GM12878 (cell line): ENCODE measurements around the gene MANF. TPM values are rescaled to one million over a fixed set of nuclear protein-coding genes. Genes with fewer than 3 reads are reported as not detected.

Source experiments
- ATAC-seq: fragments of 200-7000 bp; cut with Tn5 transposase; 3 replicates; pipeline ENCODE4 v1.9.1; 2020; ENCODE audit warnings: mild to moderate bottlenecking, moderate library complexity
- BruUV-seq: library from RNA; stranded (reverse); fragments of 400-500 nt; replicated peaks from 2 replicates; lab custom pipeline; 2021; lab: Mats Ljungman, UMichigan
- CTCF ChIA-PET: fragments of 300-600 bp; sonication (Branson Sonifier 250); formaldehyde crosslinking; extraction: SDS; loops from one replicate; lab custom pipeline; 2021; ENCODE audit warnings: inconsistent platforms; lab: Yijun Ruan, JAX
- POLR2A ChIA-PET: fragments of 350-600 bp; formaldehyde crosslinking; extraction: SDS; loops from one replicate; lab custom pipeline; 2021; ENCODE audit warnings: inconsistent platforms; lab: Charles Lee
- RAD21 ChIA-PET: fragments of 300-600 bp; sonication (Branson Sonifier 250); formaldehyde crosslinking; loops from one replicate; lab custom pipeline; 2023; ENCODE audit warnings: antibody characterized with exemption; ENCODE audit not compliant: unreplicated experiment; lab: Charles Lee
- SMC1A ChIA-PET: fragments of 300-600 bp; sonication (Branson Sonifier 250); formaldehyde crosslinking; loops from one replicate; lab custom pipeline; 2023; ENCODE audit not compliant: unreplicated experiment, uncharacterized antibody; lab: Charles Lee
- DNase-seq: peaks from one replicate; pipeline ENCODE4 v3.0.0-alpha.2; 2011; ENCODE audit warnings: low read depth, low spot score
- FAIRE-seq: peaks from 3 replicates; lab custom pipeline; 2011; peaks lifted over from hg19 to GRCh38; lab: Jason Lieb, UNC
- H2AFZ ChIP-seq: 2 replicates; pipeline ENCODE4 v1.6.0; 2011; ENCODE audit warnings: low read depth, low read length, control low read depth; ENCODE audit not compliant: control insufficient read depth
- H3K27ac ChIP-seq: 2 replicates; pipeline ENCODE4 v1.5.1; 2011; ENCODE audit warnings: control low read depth; ENCODE audit not compliant: control insufficient read depth, insufficient read depth
- H3K27me3 ChIP-seq, 2 experiments: replicated peaks in 1 of 2; 2 replicates each; pipeline versions ENCODE4 v1.6.0 to v1.6.1; 2011; ENCODE audit warnings: low read length in 1 of 2; ENCODE audit not compliant: control insufficient read depth in 2 of 2, insufficient read depth in 2 of 2
- H3K36me3 ChIP-seq, 2 experiments: 2 replicates each; pipeline ENCODE4 v1.5.1; 2011; ENCODE audit warnings: low read length in 1 of 2; ENCODE audit not compliant: control insufficient read depth in 2 of 2, insufficient read depth in 2 of 2
- H3K4me1 ChIP-seq: 2 replicates; pipeline ENCODE4 v1.6.1; 2011; ENCODE audit warnings: mild to moderate bottlenecking, low read length, moderate library complexity, mixed read lengths; ENCODE audit not compliant: control insufficient read depth, insufficient read depth
- H3K4me2 ChIP-seq: 2 replicates; pipeline ENCODE4 v1.6.0; 2011; ENCODE audit warnings: control low read depth; ENCODE audit not compliant: control insufficient read depth, insufficient read depth
- H3K4me3 ChIP-seq: fragments of 200-600 bp; sonication (generic); 2 replicates; pipeline ENCODE4 v1.5.1; 2016
- H3K79me2 ChIP-seq: 2 replicates; pipeline ENCODE4 v1.6.0; 2011; ENCODE audit warnings: low read length; ENCODE audit not compliant: control insufficient read depth, insufficient read depth
- H3K9ac ChIP-seq: 2 replicates; pipeline ENCODE4 v1.8.0; 2011; ENCODE audit warnings: low read length, control low read depth, mixed read lengths; ENCODE audit not compliant: control insufficient read depth, insufficient read depth
- H3K9me3 ChIP-seq: replicated peaks from 3 replicates; pipeline ENCODE4 v1.5.1; 2011; ENCODE audit warnings: mild to moderate bottlenecking, low read length; ENCODE audit not compliant: control insufficient read depth, insufficient read depth
- H4K20me1 ChIP-seq: 2 replicates; pipeline ENCODE4 v1.6.0; 2011; ENCODE audit not compliant: control insufficient read depth, insufficient read depth
- CBX5 ChIP-seq: sonication (generic); IDR thresholded peaks from 2 replicates; pipeline ENCODE4 v1.6.1; 2016; ENCODE audit warnings: low read depth, moderate library complexity, mild to moderate bottlenecking, inconsistent platforms
- EED ChIP-seq: sonication (generic); IDR thresholded peaks from 2 replicates; pipeline ENCODE4 v1.6.1; 2016; ENCODE audit warnings: antibody characterized with exemption, low read depth
- ESRRA ChIP-seq: IDR thresholded peaks from 2 replicates; pipeline ENCODE4 v1.6.1; 2012; ENCODE audit warnings: mild to moderate bottlenecking, low read length, improper control_type of control experiment
- ETV6 ChIP-seq, 2 experiments: fragments of 450-650 bp in 1 of 2; IDR thresholded peaks in 1 of 2; conservative IDR thresholded peaks in 1 of 2; 2 replicates each; pipeline ENCODE4 v1.6.1; 2014; ENCODE audit warnings: antibody characterized with exemption in 1 of 2, borderline replicate concordance in 1 of 2, low read depth in 1 of 2, mild to moderate bottlenecking in 1 of 2, moderate library complexity in 1 of 2
- FOXK2 ChIP-seq: fragments of 450-650 bp; IDR thresholded peaks from 2 replicates; pipeline ENCODE4 v1.6.1; 2017; ENCODE audit warnings: mild to moderate bottlenecking, moderate library complexity
- MXI1 ChIP-seq: fragments of 150-350 bp; IDR thresholded peaks from 2 replicates; pipeline ENCODE4 v1.6.1; 2011; ENCODE audit warnings: low read depth, mild to moderate bottlenecking, inconsistent platforms, low read length, improper control_type of control experiment
- NFYA ChIP-seq: IDR thresholded peaks from 2 replicates; pipeline ENCODE4 v1.6.1; 2011; ENCODE audit warnings: low read depth, mild to moderate bottlenecking, low read length, improper control_type of control experiment, borderline replicate concordance
- RAD51 ChIP-seq: fragments of 450-650 bp; IDR thresholded peaks from 2 replicates; pipeline ENCODE4 v1.6.1; 2016; ENCODE audit warnings: moderate library complexity, mild to moderate bottlenecking, inconsistent platforms
- RB1 ChIP-seq: fragments of 450-650 bp; formaldehyde crosslinking; IDR thresholded peaks from 2 replicates; pipeline ENCODE4 v1.6.1; 2017; ENCODE audit warnings: mild to moderate bottlenecking, borderline replicate concordance
- SIN3A ChIP-seq: IDR thresholded peaks from 2 replicates; pipeline ENCODE4 v1.6.1; 2012; ENCODE audit warnings: low read depth, low read length, improper control_type of control experiment
- SREBF1 ChIP-seq: IDR thresholded peaks from 2 replicates; pipeline ENCODE4 v1.6.1; 2012; ENCODE audit warnings: mild to moderate bottlenecking, low read length
- WGBS: methylation state at CpG from one replicate; pipeline ENCODE4 v1.1.6; 2016; ENCODE audit warnings: low lambda C conversion rate; ENCODE audit not compliant: insufficient replicate concordance, insufficient coverage; ENCODE audit errors: missing lambda C conversion rate; 5-methylcytosine and 5-hydroxymethylcytosine counted together
- in situ Hi-C: fragments of 300-500 bp; cut with MboI; formaldehyde crosslinking; loops from 9 replicates; pipeline ENCODE4 v1.14.3; 2018; ENCODE audit warnings: mixed read lengths
- intact Hi-C: fragments of 100-400 bp; cut with micrococcal nuclease; formaldehyde crosslinking; loops from one replicate; pipeline ENCODE4 v1.14.2; 2022; ENCODE audit not compliant: unreplicated experiment
- polyA plus RNA-seq, 11 experiments: library from polyadenylated mRNA; depleted of rRNA in 4 of 11; unstranded in 6 of 11; stranded (reverse) in 5 of 11; fragments of >200 nt; fragmentation: Nextera tagmentation in 4 of 11; fragmentation: Illumina TruSeq in 1 of 11; extraction: Ambion mirVana in 4 of 11; extraction: Trizol in 1 of 11; gene quantifications; 1 replicate in 1 of 11; 2 replicates in 10 of 11; pipeline versions ENCODE4 v1.2.1 to v1.2.3, GENCODE V29; 2011 to 2016; ENCODE audit warnings: inconsistent platforms in 2 of 11, missing spikeins in 2 of 11, low read depth in 1 of 11
- total RNA-seq, 4 experiments: library from RNA; depleted of rRNA in 3 of 4; stranded (reverse); fragments of >200 nt in 3 of 4; fragmentation: Illumina TruSeq in 1 of 4; extraction: Trizol in 1 of 4; gene quantifications; 2 replicates each; pipeline versions ENCODE4 v1.2.1 to v1.2.3, GENCODE V29; 2013 to 2021
- TF ChIP-seq, protein P1 (sequence below): fragments of 450-650 bp; IDR thresholded peaks from 2 replicates; pipeline ENCODE4 v1.6.1; 2016; ENCODE audit warnings: mild to moderate bottlenecking
- TF ChIP-seq, protein P2 (sequence below): fragments of 450-650 bp; IDR thresholded peaks from 2 replicates; pipeline ENCODE4 v1.6.1; 2017; ENCODE audit warnings: mild to moderate bottlenecking, moderate library complexity
- TF ChIP-seq, protein P3 (sequence below): IDR thresholded peaks from 2 replicates; pipeline ENCODE4 v1.6.1; 2012; ENCODE audit warnings: low read depth, low read length, improper control_type of control experiment
- TF ChIP-seq, protein P4 (sequence below), 3 experiments: IDR thresholded peaks in 2 of 3; conservative IDR thresholded peaks in 1 of 3; 2 replicates each; pipeline ENCODE4 v1.5.1; 2011; ENCODE audit warnings: low read depth in 3 of 3, low read length in 3 of 3, mild to moderate bottlenecking in 3 of 3, control low read depth in 2 of 3, moderate library complexity in 2 of 3, inconsistent platforms in 1 of 3, mixed read lengths in 1 of 3; ENCODE audit not compliant: control insufficient read depth in 2 of 3, insufficient read depth in 1 of 3; ENCODE audit errors: extremely low read depth in 1 of 3

The MANF gene
- total and polyA plus RNA-seq, 10 of the 15 experiments (the other 5 are each of a cell fraction or from before 2014, with no cell fraction given): 22.0 to 120 (median 82.9) TPM

DNA sequence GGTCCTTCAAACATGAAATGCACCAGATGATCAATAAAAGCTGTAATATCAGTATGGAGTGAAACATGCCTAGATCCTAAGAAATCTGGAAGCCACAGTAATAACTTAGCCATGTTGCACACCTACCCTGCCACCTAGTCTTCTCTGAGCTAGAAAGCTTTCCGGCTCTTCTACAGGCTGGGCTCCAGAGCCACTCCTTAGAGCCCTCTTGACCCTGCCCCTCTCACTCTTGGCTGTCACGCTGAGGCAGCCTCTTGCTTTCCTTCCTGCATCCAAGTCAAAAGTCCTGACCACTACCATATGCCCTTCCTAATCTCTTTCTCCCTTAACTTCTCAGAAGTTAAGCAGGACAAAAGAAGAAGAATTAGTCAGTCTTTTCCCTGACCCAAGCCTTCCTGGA is 23.7 kb downstream of the MANF start:
- no peaks in the 10 kb centered on the region for H4K20me1 ChIP-seq
- H3K4me2 ChIP-seq: no peak overlapping the region
- in situ Hi-C loops: no loop called here
- H3K79me2 ChIP-seq: no peaks in the 10 kb centered on the region
- ChIA-PET CTCF (no interaction called here), SMC1A (no interaction called here), POLR2A (no interaction called here), RAD21 (no interaction called here)
- no peaks in the 10 kb centered on the region for H3K9me3 ChIP-seq
- no peak for TF ChIP-seq RAD51
- TF ChIP-seq NFYA: no peak
- TF ChIP-seq ESRRA: no peak
- TF ChIP-seq, protein P1, sequence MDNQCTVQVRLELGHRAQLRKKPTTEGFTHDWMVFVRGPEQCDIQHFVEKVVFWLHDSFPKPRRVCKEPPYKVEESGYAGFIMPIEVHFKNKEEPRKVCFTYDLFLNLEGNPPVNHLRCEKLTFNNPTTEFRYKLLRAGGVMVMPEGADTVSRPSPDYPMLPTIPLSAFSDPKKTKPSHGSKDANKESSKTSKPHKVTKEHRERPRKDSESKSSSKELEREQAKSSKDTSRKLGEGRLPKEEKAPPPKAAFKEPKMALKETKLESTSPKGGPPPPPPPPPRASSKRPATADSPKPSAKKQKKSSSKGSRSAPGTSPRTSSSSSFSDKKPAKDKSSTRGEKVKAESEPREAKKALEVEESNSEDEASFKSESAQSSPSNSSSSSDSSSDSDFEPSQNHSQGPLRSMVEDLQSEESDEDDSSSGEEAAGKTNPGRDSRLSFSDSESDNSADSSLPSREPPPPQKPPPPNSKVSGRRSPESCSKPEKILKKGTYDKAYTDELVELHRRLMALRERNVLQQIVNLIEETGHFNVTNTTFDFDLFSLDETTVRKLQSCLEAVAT: no peak
- TF ChIP-seq SREBF1: no peak
- no peak for TF ChIP-seq RB1
- no peak for TF ChIP-seq EED
- no peak for TF ChIP-seq SIN3A
- TF ChIP-seq, protein P2, sequence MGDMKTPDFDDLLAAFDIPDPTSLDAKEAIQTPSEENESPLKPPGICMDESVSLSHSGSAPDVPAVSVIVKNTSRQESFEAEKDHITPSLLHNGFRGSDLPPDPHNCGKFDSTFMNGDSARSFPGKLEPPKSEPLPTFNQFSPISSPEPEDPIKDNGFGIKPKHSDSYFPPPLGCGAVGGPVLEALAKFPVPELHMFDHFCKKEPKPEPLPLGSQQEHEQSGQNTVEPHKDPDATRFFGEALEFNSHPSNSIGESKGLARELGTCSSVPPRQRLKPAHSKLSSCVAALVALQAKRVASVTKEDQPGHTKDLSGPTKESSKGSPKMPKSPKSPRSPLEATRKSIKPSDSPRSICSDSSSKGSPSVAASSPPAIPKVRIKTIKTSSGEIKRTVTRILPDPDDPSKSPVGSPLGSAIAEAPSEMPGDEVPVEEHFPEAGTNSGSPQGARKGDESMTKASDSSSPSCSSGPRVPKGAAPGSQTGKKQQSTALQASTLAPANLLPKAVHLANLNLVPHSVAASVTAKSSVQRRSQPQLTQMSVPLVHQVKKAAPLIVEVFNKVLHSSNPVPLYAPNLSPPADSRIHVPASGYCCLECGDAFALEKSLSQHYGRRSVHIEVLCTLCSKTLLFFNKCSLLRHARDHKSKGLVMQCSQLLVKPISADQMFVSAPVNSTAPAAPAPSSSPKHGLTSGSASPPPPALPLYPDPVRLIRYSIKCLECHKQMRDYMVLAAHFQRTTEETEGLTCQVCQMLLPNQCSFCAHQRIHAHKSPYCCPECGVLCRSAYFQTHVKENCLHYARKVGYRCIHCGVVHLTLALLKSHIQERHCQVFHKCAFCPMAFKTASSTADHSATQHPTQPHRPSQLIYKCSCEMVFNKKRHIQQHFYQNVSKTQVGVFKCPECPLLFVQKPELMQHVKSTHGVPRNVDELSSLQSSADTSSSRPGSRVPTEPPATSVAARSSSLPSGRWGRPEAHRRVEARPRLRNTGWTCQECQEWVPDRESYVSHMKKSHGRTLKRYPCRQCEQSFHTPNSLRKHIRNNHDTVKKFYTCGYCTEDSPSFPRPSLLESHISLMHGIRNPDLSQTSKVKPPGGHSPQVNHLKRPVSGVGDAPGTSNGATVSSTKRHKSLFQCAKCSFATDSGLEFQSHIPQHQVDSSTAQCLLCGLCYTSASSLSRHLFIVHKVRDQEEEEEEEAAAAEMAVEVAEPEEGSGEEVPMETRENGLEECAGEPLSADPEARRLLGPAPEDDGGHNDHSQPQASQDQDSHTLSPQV: no peak
- TF ChIP-seq, protein P3, sequence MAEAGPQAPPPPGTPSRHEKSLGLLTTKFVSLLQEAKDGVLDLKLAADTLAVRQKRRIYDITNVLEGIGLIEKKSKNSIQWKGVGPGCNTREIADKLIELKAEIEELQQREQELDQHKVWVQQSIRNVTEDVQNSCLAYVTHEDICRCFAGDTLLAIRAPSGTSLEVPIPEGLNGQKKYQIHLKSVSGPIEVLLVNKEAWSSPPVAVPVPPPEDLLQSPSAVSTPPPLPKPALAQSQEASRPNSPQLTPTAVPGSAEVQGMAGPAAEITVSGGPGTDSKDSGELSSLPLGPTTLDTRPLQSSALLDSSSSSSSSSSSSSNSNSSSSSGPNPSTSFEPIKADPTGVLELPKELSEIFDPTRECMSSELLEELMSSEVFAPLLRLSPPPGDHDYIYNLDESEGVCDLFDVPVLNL: no peak
- no peak for TF ChIP-seq ETV6 (conservative IDR thresholded peaks at IDR 0.05 in 1 of 2, IDR thresholded peaks at IDR 0.05 in 1 of 2; ENCODE audit: borderline replicate concordance in 1 of 2, low read depth in 1 of 2)
- TF ChIP-seq CBX5: no peak
- no peak for TF ChIP-seq FOXK2
- TF ChIP-seq, protein P4, sequence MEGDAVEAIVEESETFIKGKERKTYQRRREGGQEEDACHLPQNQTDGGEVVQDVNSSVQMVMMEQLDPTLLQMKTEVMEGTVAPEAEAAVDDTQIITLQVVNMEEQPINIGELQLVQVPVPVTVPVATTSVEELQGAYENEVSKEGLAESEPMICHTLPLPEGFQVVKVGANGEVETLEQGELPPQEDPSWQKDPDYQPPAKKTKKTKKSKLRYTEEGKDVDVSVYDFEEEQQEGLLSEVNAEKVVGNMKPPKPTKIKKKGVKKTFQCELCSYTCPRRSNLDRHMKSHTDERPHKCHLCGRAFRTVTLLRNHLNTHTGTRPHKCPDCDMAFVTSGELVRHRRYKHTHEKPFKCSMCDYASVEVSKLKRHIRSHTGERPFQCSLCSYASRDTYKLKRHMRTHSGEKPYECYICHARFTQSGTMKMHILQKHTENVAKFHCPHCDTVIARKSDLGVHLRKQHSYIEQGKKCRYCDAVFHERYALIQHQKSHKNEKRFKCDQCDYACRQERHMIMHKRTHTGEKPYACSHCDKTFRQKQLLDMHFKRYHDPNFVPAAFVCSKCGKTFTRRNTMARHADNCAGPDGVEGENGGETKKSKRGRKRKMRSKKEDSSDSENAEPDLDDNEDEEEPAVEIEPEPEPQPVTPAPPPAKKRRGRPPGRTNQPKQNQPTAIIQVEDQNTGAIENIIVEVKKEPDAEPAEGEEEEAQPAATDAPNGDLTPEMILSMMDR (IDR thresholded peaks at IDR 0.05 in 2 of 3, conservative IDR thresholded peaks at IDR 0.05 in 1 of 3; ENCODE audit: control insufficient read depth in 2 of 3, extremely low read depth in 1 of 3, insufficient read depth in 1 of 3, low read depth in 3 of 3, low read length in 3 of 3): no peak
- TF ChIP-seq MXI1: no peak
- DNase-seq: no peak
- no peak overlapping the region for H3K4me3 ChIP-seq
- WGBS: 95% methylated on average over 2 of the region's 2 CpGs
- H3K4me1 ChIP-seq: no peaks in the 10 kb centered on the region
- H3K36me3 ChIP-seq: peaks cover 7 to 20% of the 10 kb centered on the region in 2 experiments
- H3K9ac ChIP-seq: no peak overlapping the region
- no peak overlapping the region for H2AFZ ChIP-seq
- no TSS peak for BruUV-seq
- H3K27me3 ChIP-seq: no peaks in the 10 kb centered on the region
- FAIRE-seq: no peak
- intact Hi-C loops: no loop called here
- ATAC-seq: no peak
- H3K27ac ChIP-seq: no peak overlapping the region
